Renal cortical epithelial cell (primary cell): Measurements from ENCODE around the gene PTX4. TPM values are rescaled to one million over a fixed set of nuclear protein-coding genes. Genes with fewer than 3 reads are reported as not detected.
A peak's percentile ranks its signal among the peaks of the same experiment; 100 is the strongest.

ENCODE experiments used
- DNase-seq: peaks from one replicate; pipeline ENCODE4 v3.0.0-alpha.2; 2011; ENCODE audit warnings: low read depth
- total RNA-seq: library from RNA; depleted of rRNA; stranded (reverse); fragments of >200 nt; gene quantifications from 2 replicates; pipeline ENCODE4 v1.2.3, GENCODE V29; 2014

The PTX4 gene
- total RNA-seq, 1 donor from 2014 or later = not detected

GRCh38 chr16:1500465-1501150, 11.9 kb upstream of the PTX4 start:
- DNase-seq = no peak

- DNase-seq = no peak
These were observed 11.2 kb upstream of the PTX4 start for GRCh38 chr16:1499756-1500464.

- no peak for DNase-seq
These were observed 10.3 kb upstream of the PTX4 start for GRCh38 chr16:1498899-1499676.

GRCh38 chr16:1497014-1497598, 8.4 kb upstream of the PTX4 start:
- DNase-seq = no peak

GRCh38 chr16:1496464-1496863, 7.7 kb upstream of the PTX4 start:
- no peak for DNase-seq

- no peak for DNase-seq
These were observed 7.1 kb upstream of the PTX4 start for GRCh38 chr16:1495889-1496262.

GRCh38 chr16:1495211-1495888, 6.6 kb upstream of the PTX4 start:
- no peak for DNase-seq

- no peak for DNase-seq
These were observed 6.0 kb upstream of the PTX4 start for GRCh38 chr16:1494711-1495110.

- DNase-seq = peak; percentile 8
These were observed 5.4 kb upstream of the PTX4 start for GRCh38 chr16:1494129-1494640.

GRCh38 chr16:1493746-1494094, 5.0 kb upstream of the PTX4 start:
- no peak for DNase-seq

GRCh38 chr16:1492923-1493745, 4.4 kb upstream of the PTX4 start, which contains the start of gene TELO2:
Gene TELO2 (plus strand): TSS chr16:1493360. CDS start chr16:1494282, 922 bp downstream.
- peak; percentile 53 for DNase-seq

GRCh38 chr16:1492082-1492922, 3.6 kb upstream of the PTX4 start:
- no peak for DNase-seq

- DNase-seq = no peak
These were observed 2.6 kb upstream of the PTX4 start for GRCh38 chr16:1491327-1491726.

- no peak for DNase-seq
These were observed 333 bp upstream of the PTX4 start for GRCh38 chr16:1489077-1489476.

- no peak for DNase-seq
These were observed 616 bp downstream of the PTX4 start for GRCh38 chr16:1488054-1488601.

- no peak for DNase-seq
These were observed 1.2 kb downstream of the PTX4 start for GRCh38 chr16:1487395-1488053.

GRCh38 chr16:1486551-1487390, 2.0 kb downstream of the PTX4 start:
- DNase-seq = no peak
